Cardiac fibroblast (primary cell): Measurements from ENCODE around the gene DPY19L3.

Experiments
- DNase-seq, 2 donors: peaks; one replicate each; pipeline versions ENCODE4 v3.0.0 to v3.0.0-alpha.2; 2010; ENCODE audit warnings: low read depth in 2 of 2
- H3K4me3 ChIP-seq, 2 donors: replicated peaks in 1 of 2; 1 replicate in 1 of 2; 2 replicates in 1 of 2; pipeline ENCODE4 v1.5.1; 2011; ENCODE audit warnings: low read depth in 2 of 2, low read length in 2 of 2, mild to moderate bottlenecking in 2 of 2, moderate library complexity in 1 of 2
- TF ChIP-seq, protein P1 (sequence below): IDR thresholded peaks from one replicate; pipeline ENCODE4 v1.5.1; 2011; ENCODE audit warnings: low read depth, mild to moderate bottlenecking, low read length, inconsistent platforms

The DPY19L3 gene, protein sequence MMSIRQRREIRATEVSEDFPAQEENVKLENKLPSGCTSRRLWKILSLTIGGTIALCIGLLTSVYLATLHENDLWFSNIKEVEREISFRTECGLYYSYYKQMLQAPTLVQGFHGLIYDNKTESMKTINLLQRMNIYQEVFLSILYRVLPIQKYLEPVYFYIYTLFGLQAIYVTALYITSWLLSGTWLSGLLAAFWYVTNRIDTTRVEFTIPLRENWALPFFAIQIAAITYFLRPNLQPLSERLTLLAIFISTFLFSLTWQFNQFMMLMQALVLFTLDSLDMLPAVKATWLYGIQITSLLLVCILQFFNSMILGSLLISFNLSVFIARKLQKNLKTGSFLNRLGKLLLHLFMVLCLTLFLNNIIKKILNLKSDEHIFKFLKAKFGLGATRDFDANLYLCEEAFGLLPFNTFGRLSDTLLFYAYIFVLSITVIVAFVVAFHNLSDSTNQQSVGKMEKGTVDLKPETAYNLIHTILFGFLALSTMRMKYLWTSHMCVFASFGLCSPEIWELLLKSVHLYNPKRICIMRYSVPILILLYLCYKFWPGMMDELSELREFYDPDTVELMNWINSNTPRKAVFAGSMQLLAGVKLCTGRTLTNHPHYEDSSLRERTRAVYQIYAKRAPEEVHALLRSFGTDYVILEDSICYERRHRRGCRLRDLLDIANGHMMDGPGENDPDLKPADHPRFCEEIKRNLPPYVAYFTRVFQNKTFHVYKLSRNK

DNA sequence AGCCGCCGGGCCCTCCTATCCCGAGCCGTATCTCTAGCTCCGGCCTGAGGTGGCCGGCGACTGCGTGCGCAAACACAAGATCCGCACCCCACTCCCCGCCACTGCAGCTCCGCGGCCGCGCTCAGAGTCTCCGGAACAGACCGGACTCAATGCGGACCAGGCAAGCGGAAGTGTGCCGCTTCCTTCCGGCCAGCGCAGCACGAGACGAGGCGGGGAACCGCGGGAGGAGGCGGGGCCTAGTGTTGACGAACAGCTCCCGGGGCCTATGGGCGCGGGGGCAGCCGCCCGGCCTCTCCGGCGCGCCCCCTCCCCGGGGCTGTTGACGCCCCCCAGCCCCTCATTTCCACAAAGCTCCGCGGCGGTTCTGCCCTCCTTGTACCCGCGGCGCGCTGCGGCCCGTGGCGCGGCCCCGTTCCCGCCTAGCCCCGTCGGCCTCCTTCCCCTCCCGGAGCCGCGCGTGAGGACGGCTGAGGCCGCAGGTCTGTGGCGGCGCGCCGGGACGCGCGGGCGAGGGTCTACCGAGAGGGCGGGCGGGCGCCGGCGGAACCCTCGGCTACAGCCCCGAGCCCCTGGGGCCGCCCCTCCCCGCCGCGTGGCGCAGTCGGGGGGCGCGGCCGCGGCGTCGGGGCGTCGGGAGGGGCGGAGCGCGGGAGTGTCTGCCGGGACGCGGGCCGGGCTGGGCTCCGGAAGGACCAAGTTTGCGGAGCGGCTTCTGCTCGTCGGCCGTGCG, at the start of gene DPY19L3:
Gene DPY19L3, plus strand, starts transcription at position 340 of the 730 bp plus-strand sequence. CDS start 2,484 bp downstream, outside the sequence.
- DNase-seq, result peak; percentile 92 to 96
- TF ChIP-seq, protein P1, sequence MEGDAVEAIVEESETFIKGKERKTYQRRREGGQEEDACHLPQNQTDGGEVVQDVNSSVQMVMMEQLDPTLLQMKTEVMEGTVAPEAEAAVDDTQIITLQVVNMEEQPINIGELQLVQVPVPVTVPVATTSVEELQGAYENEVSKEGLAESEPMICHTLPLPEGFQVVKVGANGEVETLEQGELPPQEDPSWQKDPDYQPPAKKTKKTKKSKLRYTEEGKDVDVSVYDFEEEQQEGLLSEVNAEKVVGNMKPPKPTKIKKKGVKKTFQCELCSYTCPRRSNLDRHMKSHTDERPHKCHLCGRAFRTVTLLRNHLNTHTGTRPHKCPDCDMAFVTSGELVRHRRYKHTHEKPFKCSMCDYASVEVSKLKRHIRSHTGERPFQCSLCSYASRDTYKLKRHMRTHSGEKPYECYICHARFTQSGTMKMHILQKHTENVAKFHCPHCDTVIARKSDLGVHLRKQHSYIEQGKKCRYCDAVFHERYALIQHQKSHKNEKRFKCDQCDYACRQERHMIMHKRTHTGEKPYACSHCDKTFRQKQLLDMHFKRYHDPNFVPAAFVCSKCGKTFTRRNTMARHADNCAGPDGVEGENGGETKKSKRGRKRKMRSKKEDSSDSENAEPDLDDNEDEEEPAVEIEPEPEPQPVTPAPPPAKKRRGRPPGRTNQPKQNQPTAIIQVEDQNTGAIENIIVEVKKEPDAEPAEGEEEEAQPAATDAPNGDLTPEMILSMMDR, result no peak
- peak within 1 kb of the TSS; percentile 85 to 88 for H3K4me3 ChIP-seq

DNA sequence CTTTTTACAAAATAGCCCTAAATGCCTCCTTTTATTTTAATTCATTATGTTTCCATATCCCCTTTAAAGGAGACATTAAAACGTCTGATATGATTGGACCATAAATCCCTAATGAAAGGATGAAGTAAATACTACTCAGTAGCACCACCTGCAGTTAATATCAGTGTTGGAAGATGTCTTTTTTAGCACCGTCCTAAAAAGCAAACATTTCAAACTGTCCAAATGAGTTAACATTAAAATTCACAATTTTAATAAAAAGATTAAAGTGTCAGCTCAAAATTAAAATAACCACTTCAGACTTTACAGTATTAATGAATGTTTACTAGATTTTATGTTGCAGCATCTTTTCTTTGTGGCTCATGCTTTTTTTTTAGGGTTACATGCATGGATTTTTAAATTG, 47.9 kb upstream of the DPY19L3 start:
- DNase-seq, result peak in 1 of 2 donors; percentile 31
- TF ChIP-seq, protein P1, result peak; percentile 14
- no peak overlapping the region for H3K4me3 ChIP-seq

DNA sequence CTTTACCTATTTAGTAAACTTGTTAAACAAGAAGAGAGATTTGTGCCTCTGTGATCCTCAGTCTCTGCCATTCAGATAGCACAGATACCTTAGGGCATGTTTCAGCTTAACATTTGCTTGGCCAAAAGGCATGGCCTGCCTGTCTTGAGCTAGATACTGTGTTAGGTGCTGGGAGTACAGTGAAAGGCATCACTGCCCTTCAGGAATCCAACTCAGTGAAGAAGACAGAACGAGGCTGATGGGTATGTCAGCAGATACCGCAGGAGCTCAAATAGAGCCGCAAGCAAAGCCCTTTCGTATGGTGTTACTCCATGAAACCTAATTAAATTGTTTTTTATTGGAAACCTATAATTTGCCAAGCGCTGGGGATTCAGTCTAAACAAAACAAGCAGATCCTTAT, 47.2 kb upstream of the DPY19L3 start:
- no peak overlapping the region for H3K4me3 ChIP-seq
- TF ChIP-seq, protein P1, result no peak
- DNase-seq, result no peak

DNA sequence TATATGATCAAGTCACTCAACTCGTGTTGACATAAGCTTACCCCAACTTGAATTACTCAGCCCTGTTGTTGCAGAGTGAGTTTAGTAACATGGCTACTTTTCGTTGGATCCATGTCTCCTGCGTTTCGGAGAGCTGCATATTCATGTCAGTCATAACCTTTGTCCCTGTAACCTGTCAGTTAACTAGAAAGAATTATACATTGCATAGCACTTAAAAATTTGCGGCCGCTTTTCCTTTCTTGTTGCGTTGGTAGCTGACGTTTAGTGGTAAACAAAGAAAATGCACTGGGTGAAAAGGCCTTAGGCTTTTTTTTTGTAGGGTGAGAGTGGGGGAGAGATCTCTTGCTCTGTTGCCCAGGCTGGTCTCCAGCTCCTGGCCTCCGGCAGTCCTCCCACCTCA, 46.0 kb upstream of the DPY19L3 start:
- DNase-seq, result no peak
- TF ChIP-seq, protein P1, result no peak
- no peak overlapping the region for H3K4me3 ChIP-seq

DNA sequence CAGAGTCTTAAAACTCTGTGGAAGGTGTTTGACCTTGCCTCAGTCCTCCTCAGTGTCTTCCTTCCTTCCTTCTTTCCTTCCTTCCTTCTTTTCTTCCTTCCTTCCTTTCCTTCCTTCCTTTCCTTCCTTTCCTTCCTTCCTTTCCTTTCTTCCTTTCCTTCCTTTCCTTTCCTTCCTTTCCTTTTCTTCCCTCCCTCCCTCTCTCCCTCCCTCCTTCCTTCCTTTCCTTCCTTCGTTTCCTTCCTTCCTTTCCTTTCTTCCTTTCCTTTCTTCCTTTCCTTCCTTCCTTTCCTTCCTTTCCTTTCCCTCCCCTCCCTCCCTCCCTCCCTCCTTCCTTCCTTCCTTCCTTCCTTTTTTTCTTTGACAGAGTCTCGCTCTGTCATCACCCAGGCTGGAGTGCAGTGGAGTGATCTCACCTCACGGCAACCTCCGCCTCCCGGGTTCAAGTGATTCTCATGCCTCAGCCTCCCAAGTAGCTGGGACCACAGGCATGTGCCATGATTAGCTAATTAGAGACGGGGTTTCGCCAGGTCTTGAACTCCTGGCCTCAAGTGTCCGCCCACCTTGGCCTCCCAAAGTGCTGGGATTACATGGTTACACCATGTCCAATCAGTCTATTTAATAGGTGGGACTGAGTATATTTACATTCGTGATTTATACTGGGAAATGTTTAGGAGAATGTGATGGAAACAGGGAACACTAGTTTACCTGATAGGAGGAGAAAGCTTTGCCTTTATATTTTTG, 43.8 kb upstream of the DPY19L3 start:
- no peak for DNase-seq
- TF ChIP-seq, protein P1, result no peak
- no peak overlapping the region for H3K4me3 ChIP-seq

DNA sequence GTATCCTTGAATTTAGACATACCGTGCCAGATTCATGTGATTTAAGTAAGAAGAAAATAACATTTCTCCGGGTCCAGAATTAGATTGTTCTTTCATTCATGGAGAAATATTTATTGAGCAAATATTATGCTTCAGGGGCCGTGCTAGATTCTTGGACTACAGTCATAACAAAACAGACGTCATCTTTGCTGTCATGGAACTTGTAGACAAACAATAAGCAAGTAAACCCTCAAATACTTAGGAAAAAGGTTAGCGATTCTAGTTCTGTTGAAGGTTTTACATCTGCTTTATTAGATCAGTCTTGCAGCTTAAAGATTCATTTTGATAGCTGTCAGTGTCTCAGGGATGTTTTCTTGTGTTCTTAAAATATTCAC, 43.3 kb upstream of the DPY19L3 start:
- no peak overlapping the region for H3K4me3 ChIP-seq
- TF ChIP-seq, protein P1, result no peak

More for the DNA sequence above, 43.3 kb upstream of the DPY19L3 start:
- peak in 1 of 2 donors; percentile 9 for DNase-seq
